RKO (cell line): ENCODE measurements around the gene UBXN6.

Experiments used
- DNase-seq: peaks from one replicate; pipeline ENCODE4 v3.0.0-alpha.2; 2016; ENCODE audit warnings: low spot score

The UBXN6 gene

GRCh38 chr19:4442819-4443146 is 14.8 kb downstream of the UBXN6 start:
- DNase-seq: no peak

GRCh38 chr19:4441994-4442818 is 15.4 kb downstream of the UBXN6 start:
- DNase-seq: no peak

GRCh38 chr19:4439243-4439642 is 18.4 kb downstream of the UBXN6 start:
- no peak for DNase-seq

- no peak for DNase-seq
Measured at GRCh38 chr19:4437103-4437502, 20.5 kb downstream of the UBXN6 start.

GRCh38 chr19:4436231-4436630 is 21.4 kb downstream of the UBXN6 start:
- DNase-seq: no peak

- no peak for DNase-seq
Measured at GRCh38 chr19:4434391-4434790, 23.2 kb downstream of the UBXN6 start.

- DNase-seq: no peak
Measured at GRCh38 chr19:4432918-4433506, 24.6 kb downstream of the UBXN6 start.

- DNase-seq: no peak
Measured at GRCh38 chr19:4431808-4432674, 25.6 kb downstream of the UBXN6 start.

GRCh38 chr19:4431296-4431695 is 26.3 kb downstream of the UBXN6 start:
- no peak for DNase-seq

GRCh38 chr19:4430760-4431159 is 26.8 kb downstream of the UBXN6 start:
- no peak for DNase-seq

GRCh38 chr19:4429771-4430171 is 27.8 kb downstream of the UBXN6 start:
- DNase-seq: no peak

GRCh38 chr19:4429256-4429655 is 28.3 kb downstream of the UBXN6 start:
- no peak for DNase-seq

- DNase-seq: no peak
Measured at GRCh38 chr19:4428326-4428975, 29.1 kb downstream of the UBXN6 start.

GRCh38 chr19:4425537-4425936 is 32.1 kb downstream of the UBXN6 start:
- peak; percentile 23 for DNase-seq

- no peak for DNase-seq
Measured at GRCh38 chr19:4423416-4424126, 34.0 kb downstream of the UBXN6 start.

- DNase-seq: no peak
Measured at GRCh38 chr19:4416268-4416667, 41.3 kb downstream of the UBXN6 start.

- DNase-seq: no peak
Measured at GRCh38 chr19:4415352-4415751, 42.2 kb downstream of the UBXN6 start.

GRCh38 chr19:4414800-4415321 is 42.7 kb downstream of the UBXN6 start:
- DNase-seq: no peak

- no peak for DNase-seq
Measured at GRCh38 chr19:4414144-4414799, 43.3 kb downstream of the UBXN6 start.

- no peak for DNase-seq
Measured at GRCh38 chr19:4413588-4413987, 44.0 kb downstream of the UBXN6 start.
